ENCODE measurements around the gene SCAMP2.

The SCAMP2 gene

DNA sequence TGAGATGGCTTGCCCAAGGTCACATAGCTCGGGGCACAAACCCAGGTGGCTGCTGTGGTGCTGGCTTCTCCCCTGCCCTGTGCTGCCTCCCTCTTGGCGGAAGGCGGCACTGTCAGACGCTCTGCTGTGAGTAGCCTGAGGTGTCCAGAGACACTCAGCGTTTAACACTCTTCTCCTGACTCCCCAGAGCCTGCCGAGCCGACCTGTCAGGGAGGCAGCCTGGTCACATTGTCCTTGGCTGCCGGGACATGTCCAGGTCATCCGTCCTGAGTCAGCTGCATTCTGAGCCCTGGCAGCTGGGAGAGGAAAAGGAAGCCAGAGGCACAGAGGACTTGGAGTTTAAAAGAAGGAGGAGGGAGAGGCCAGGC lies 55.8 kb downstream of the SCAMP2 start:
- no peak for DNase-seq (ENCODE audit: low spot score)

DNA sequence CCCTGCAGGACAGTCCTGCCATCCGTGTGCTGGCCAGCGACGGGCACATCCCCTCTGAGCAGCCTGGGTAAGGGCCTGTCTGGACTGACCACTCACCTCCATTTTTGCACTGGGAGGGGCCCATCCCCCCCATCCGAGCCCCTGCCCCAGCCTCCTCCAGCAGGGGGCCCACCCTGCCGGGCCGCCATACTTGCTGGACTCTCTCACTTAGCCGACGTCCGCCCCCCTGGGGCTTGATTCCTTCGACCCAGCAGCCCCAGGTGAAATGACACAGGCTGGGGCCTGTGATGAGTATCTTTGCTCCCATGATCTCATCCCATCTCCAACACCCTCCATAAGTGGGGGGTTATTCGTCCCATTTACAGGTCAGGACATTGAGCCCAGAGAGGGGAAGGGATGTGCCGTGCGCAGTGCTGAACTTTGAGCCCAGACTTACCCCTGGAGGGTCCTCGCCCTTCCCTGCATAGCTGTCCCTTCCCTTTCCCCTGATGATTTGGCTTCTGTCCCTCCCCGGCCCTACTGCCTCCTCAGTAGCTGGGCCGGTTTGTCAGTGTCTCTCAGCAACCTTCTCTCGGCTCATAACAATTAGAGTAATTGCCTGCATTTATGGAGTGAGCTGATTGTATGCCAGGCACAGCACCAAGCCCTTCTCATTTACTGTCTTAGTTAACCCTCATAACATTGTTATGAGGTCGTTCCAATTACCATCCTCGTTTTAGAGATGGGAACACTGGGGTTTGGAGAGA lies 56.4 kb downstream of the SCAMP2 start:
- no peak for DNase-seq (ENCODE audit: low spot score)

DNA sequence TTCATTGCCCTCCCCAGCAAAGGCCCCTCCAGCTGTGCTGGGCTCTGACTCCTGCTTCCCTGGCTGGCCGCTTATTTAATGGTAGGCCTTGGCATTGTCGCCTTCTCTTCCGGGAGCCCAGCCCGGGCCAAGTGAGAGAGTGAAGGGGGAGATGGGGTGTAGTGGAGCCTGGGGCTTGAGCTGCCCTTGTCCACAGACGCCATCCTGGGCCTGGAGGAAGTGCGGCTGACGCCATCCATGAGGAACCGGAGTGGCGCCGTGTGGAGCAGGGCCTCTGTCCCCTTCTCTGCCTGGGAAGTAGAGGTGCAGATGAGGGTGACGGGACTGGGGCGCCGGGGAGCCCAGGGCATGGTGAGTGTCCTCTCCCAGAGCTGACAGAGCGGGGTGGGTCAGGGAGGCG lies 57.2 kb downstream of the SCAMP2 start:
- no peak for DNase-seq (ENCODE audit: low spot score)

DNA sequence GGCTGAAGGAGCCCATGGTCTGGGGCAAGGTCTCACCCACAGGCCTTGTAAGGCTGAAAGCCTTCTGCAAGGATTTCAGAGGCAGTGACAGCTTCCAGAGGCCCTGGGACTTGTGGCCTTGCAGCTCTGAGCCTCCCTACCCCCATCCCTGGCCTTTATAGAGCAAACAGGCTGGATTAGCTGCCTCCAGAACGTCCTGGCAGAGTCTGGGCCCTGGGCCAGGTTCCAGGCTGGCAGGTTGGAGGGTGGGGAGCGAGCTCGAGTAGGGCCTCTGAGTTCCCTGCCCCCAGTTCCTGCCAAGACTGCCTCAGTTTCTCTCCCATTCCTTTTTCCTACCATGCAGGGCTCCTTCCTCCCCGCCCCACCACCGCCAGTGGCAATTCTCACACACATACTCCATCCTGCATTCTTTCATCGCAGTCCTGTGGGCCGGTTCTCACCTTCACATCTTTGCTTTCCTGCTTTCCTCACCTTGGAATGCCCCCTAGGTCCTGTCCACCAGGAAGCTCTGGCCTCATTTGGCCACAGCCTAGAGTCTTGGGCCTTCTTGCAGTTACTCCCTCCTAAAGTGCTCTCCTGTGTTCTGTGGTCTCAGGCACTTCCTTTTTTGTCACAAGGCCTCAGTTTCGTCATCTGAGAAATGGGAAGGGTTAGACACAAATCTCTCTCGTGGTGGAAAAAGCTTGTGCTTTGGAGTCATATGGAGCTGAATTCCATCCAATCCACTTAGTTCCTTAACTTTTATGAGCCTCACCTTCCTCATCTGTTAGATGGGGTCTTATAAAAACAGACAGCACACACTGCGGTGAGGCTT lies 57.8 kb downstream of the SCAMP2 start:
- no peak for DNase-seq (ENCODE audit: low spot score)

DNA sequence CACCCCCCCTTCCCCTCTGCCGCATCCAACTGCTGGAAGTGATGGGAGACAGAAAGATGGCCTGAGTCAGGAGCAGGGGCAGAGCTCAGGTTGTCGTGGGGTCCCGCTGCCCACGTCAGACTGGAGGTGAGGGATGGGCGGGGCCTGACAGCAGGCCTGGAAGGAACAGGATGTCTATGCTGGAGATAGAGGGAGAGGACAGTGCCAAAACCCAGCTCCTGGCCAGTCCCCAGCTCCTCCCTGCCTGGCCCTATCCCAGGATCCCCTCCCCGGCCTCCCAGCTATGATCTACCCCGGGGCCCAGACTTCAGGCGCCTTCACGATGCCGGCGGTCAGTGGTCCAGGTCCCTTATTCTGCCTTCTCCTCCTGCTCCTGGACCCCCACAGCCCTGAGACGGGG lies 60.6 kb downstream of the SCAMP2 start, which contains the start of gene LMAN1L:
TSS of gene LMAN1L (plus strand) at position 303 of the 400 bp plus-strand sequence. CDS start at position 323, 20 bp downstream.
- DNase-seq (ENCODE audit: low spot score), result no peak

DNA sequence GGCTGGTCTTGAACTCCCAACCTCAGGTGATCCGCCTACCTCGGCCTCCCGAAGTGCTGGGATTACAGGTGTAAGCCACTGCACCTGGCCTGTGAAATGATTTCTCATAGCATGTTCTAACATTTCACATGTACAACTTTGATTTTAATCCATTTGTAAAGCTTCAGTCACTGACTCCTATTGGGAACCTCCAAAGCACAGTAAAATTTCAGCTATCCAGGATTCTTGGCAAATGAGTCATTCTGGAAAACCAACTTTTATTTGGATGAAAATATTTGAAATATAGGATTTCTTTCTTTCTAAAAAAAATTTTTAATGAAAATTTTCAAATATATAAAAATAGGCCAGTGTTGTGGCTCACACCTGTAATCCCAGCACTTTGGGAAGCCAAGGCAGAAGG lies 63.2 kb downstream of the SCAMP2 start:
- DNase-seq (ENCODE audit: low spot score), result no peak

DNA sequence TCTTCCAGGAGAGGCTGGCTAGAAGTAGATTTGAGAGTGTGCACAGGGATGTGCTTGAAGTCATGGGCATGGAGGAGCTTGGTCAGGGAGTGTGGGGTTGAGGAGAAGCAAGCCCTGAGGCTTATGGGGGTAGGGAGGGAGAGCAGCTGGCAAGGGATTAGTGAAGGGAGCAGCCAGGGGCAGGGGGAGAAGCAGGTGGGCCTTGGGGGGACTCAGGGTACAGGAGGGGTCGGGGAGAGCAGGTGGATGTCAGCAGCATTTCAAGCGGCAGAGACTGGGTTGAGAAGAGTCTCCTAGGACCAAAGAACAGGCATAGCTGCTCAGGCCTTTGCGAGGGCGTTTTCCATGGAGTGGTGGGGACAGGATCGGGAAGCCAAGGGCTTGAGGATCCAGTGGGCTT lies 63.9 kb downstream of the SCAMP2 start:
- no peak for DNase-seq (ENCODE audit: low spot score)

DNA sequence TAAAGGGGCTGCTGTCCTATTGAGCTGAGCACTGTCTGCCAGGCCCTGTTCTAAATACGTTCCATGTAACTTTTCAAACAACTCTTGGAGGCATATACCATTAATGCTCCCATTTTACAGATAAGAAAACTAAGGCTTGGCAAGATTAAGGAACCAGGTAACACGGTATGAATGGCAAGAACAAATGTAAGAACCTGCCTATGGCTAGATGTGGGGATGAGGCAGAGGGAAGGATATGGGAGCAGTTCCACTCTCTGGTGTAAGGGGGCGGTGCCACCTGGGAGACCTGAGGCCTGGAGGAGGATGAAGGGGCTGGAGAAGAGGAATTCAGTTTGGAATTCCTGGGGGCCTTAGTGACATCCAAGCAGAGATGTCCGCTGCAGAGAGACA lies 64.3 kb downstream of the SCAMP2 start:
- DNase-seq (ENCODE audit: low spot score), result no peak

DNA sequence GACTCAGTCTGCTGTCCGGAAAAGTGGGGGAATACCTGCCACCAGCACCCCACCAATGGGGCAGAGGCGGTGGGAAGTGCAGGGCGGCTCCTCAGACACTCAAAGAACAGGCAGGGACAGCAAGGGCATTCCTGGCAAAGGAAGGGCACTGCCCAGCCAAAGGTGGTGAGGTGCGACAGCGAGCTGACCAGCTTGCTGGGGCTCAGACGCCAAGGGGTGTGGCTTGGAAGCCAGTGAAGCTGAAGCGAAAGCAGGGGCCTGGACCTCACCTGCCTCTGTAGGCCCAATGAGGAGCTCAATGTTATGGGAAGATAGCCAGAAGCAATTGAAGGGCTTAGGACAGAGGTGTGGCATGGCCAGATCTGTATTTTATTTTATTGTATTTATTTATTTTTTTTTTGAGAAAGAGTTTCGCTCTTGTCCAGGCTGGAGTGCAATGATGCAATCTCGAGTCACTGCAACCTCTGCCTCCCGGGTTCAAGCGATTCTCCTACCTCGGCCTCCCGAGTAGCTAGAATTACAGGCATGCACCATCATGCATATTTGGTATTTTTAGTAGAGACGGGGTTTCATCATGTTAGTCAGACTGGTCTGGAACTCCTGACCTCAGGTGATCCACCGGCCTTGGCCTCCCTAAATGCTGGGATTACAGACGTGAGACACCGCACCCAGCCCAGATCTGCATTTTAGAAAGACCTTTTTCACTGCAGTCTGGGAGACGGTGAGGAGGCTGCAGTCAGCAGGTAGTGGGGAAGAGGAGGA lies 64.9 kb downstream of the SCAMP2 start:
- no peak for DNase-seq (ENCODE audit: low spot score)

DNA sequence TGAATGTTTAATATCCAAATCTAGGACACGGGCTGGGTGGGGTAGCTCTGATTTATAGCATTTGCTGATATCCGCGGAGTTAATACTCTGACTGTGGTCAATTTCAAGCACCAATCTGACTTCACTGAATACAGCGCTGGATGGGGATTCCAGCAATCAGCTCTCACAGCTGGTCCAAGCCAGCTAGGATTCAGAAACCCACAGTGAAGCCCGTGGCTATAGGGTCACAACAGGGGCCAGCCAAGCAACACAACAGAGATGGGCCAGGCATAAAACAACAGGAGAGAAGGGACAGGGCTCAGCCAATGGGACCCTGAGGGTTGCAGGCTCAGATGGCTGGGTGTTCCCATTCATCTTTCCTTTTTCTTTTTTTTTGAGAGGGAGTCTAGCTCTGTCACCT lies 65.9 kb downstream of the SCAMP2 start:
- no peak for DNase-seq (ENCODE audit: low spot score)

DNA sequence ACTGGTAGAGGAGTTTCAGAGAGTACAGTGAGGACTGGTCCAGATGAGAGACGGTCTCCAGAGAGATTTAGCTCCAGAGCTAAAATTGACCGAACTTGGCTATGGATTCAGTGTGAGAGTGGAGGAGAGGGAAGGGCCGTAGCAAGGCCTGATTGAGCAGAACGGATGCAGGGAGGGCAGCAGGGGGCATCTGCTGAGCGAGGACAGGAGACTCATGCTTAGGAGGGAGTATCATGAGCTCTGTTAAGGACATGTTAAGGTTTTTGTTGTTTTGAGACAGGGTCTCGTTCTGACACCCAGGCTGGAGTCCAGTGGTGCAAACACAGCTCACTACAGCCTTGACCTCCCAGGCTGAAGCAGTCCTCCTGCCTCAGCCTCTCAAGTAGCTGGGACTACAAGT lies 68.2 kb downstream of the SCAMP2 start:
- no peak for DNase-seq (ENCODE audit: low spot score)

DNA sequence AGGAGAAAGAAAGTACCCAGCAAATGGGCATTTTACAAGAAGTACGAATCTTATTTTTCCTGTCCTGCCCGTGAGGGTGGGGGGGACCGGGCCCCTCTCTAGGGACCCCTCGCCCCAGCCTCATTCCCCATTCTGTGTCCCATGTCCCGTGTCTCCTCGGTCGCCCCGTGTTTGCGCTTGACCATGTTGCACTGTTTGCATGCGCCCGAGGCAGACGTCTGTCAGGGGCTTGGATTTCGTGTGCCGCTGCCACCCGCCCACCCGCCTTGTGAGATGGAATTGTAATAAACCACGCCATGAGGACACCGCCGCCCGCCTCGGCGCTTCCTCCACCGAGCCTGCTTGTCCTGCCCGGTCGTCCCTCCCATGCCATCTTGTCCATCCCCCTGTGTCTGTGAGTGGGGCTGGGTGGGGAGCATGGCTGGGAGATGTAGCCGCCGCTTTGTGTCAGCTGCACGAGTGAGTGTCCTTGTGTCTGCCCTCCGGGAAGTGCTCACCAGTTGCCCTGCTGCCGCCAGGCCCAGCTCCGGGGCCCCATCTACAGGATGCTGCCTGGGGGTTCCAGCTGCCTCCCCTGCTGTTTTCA lies 70.2 kb downstream of the SCAMP2 start:
- DNase-seq (ENCODE audit: low spot score), result no peak

DNA sequence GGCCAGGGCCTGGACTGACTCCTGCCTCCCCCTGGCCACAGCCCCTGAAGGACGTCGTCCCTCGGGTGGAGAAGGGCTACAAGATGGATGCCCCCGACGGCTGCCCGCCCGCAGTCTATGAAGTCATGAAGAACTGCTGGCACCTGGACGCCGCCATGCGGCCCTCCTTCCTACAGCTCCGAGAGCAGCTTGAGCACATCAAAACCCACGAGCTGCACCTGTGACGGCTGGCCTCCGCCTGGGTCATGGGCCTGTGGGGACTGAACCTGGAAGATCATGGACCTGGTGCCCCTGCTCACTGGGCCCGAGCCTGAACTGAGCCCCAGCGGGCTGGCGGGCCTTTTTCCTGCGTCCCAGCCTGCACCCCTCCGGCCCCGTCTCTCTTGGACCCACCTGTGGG lies 70.9 kb downstream of the SCAMP2 start:
- DNase-seq (ENCODE audit: low spot score), result no peak

DNA sequence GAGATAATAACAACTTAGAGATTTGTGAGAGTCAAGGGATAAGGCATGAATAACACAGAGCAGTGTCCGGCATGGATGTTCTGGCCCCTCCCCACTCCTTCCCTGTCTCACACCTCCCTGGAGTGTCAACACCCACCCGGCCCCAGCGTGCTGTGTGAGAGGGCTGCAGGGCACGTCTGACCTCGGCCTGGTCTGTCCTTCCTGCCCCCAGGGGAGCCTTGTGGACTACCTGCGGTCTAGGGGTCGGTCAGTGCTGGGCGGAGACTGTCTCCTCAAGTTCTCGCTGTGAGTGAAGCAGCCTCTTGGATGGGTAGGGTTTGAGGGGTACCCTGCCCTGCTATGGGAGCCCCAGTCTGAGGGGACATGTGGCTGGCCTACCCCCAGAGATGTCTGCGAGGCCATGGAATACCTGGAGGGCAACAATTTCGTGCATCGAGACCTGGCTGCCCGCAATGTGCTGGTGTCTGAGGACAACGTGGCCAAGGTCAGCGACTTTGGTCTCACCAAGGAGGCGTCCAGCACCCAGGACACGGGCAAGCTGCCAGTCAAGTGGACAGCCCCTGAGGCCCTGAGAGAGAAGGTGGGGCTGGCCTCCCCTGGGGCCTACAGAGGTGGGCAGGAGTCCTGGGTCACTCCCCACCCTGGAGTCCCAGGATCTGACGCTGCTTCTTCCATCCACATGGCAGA lies 71.7 kb downstream of the SCAMP2 start:
- no peak for DNase-seq (ENCODE audit: low spot score)

DNA sequence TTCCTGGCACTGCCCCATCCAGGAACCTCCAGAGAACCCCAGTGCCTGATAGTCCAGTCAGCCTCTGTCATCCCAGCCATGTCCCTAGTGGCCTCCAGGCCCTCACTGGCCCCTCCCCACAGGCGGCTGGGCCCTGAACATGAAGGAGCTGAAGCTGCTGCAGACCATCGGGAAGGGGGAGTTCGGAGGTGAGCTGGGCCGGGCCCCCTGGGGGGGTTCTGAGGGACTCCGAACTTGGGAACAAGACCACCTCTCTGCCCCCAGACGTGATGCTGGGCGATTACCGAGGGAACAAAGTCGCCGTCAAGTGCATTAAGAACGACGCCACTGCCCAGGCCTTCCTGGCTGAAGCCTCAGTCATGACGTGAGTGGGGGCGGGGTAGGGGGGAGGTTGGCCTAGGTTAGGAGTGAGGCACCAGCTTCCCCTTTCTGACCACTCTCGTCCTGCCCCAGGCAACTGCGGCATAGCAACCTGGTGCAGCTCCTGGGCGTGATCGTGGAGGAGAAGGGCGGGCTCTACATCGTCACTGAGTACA lies 72.5 kb downstream of the SCAMP2 start:
- DNase-seq (ENCODE audit: low spot score), result no peak

DNA sequence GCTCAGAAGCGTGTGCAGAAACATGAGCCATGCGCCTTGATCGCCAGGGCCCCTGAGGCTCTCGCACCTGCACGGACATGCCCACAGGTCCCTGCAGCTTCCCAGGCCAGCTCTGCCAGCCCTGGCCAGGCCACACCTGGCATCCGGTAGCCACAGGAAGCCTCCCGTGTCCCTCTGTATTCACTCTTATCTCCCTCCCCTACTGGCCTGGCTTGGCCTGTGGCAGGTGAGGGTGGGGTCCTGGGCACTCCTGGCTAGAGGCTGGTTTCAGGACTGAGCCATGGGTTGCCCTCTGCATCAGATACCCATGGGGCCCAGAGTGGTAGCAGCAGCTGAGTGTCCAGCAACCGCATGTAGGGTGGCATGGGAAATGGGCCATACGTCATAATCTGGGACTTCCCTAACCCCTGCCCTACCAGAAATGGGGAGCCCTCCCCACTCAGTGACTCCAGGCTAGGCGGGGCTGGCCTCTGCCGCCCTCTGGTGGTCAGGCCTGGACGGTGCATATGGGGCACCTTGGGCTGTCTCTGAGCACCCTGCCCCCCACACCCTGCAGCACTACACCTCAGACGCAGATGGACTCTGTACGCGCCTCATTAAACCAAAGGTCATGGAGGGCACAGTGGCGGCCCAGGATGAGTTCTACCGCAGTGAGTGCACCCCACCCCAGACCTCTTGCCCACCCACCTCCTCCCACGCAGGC lies 73.2 kb downstream of the SCAMP2 start:
- DNase-seq (ENCODE audit: low spot score), result peak; percentile 69

DNA sequence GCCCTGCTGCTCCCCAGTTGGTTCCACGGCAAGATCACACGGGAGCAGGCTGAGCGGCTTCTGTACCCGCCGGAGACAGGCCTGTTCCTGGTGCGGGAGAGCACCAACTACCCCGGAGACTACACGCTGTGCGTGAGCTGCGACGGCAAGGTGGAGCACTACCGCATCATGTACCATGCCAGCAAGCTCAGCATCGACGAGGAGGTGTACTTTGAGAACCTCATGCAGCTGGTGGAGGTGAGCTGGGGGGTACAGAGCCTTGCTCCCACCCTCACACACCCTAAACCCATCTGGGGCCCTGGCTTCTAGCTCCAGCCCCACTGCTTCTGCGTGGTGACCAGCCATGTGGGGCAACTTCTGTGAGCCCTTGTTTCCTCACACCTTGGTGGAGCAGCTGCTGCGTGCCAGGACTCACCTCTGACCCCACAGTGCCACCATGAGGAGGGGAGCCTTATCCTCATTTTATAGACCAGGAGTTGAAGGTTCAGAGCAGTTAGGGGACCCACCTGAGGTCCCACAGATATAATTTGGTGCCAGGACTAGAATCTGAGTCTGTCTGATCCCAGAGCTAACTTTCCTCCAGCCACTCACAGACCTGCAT lies 73.8 kb downstream of the SCAMP2 start:
- no peak for DNase-seq (ENCODE audit: low spot score)

DNA sequence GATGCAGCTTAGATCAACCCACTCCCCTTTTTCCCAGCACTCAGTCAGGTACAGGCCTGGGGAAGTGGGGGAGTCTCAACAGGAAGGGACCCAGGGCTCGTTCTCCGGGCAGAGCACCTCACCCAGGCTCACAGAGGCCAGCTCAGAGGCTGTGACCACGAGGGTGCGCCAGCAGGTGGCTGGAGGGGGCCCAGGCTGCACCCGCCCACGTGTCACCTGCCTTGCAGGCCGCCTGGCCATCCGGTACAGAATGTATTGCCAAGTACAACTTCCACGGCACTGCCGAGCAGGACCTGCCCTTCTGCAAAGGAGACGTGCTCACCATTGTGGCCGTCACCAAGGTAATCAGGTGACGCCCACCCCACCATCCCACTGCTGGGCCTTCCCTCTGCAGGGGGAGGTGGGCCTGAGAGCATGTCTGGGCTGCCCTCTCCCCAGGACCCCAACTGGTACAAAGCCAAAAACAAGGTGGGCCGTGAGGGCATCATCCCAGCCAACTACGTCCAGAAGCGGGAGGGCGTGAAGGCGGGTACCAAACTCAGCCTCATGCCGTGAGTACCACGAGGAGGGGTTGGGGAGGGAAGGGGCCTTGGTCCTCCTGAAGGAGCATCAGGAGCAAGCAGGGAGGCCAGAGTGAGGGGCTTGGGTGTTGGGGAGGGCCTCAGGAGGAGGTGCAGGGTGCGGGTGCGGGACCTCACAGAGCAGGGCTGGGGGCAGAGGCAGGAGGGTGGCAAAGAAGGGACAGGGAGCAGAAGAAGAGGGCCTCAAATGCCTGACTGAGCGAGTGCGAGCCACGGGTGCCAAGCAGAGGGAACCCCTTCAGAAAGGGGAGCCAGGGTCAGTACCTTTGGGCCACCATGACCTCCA lies 74.5 kb downstream of the SCAMP2 start:
- DNase-seq (ENCODE audit: low spot score), result no peak

DNA sequence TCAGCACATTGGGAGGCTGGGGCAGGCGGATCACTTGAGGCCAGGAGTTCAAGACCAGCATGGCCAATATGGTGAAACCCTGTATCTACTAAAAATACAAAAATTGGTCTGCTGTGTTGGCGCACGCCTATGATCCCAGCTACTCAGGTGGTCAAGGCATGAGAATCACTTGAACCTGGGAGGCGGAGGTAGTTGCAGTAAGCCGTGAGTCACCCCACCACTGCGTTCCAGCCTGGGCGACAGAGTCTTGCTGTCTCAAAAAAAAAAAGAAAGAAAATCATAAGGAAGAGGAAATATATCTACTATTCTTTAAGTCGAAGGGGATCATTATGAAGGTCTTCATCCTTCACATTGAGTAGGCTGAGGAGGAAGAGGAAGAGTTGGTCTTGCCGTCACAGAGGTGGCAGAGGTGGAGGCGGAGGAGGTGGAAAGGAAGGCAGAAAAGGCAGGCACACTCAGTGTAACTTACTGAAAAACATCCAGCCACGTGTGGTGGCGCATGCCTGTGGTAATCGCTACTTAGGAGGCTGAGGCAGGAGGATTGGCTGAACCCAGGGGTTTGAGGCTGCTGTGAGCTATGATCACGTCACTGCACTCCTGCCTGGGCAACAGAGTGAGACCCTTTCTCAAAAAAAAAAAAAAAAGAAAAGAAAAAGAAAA lies 77.1 kb downstream of the SCAMP2 start:
- no peak for DNase-seq (ENCODE audit: low spot score)
